Fibroblast of lung (primary cell): ENCODE measurements around the gene ACER1.

Source experiments
- CTCF ChIP-seq, 2 donors: IDR thresholded peaks in 1 of 2; conservative IDR thresholded peaks in 1 of 2; 1 replicate in 1 of 2; 2 replicates in 1 of 2; pipeline ENCODE4 v1.5.1; 2011 to 2012; ENCODE audit warnings: low read length in 2 of 2, control low read depth in 1 of 2, inconsistent platforms in 1 of 2, low read depth in 1 of 2, mild to moderate bottlenecking in 1 of 2
- EZH2 ChIP-seq: IDR thresholded peaks from 2 replicates; pipeline ENCODE4 v1.5.1; 2012; ENCODE audit warnings: low read length, control low read depth, mild to moderate bottlenecking; ENCODE audit errors: missing control alignments

- TF ChIP-seq CTCF (conservative IDR thresholded peaks at IDR 0.05 in 1 of 2, IDR thresholded peaks at IDR 0.05 in 1 of 2; ENCODE audit: low read depth in 1 of 2, low read length in 2 of 2) = no peak
- TF ChIP-seq EZH2 = no peak
Measured at GRCh38 chr19:6286676-6287075, 46.7 kb downstream of the ACER1 start.
